ENCODE data around the gene SELENOI.

DNA sequence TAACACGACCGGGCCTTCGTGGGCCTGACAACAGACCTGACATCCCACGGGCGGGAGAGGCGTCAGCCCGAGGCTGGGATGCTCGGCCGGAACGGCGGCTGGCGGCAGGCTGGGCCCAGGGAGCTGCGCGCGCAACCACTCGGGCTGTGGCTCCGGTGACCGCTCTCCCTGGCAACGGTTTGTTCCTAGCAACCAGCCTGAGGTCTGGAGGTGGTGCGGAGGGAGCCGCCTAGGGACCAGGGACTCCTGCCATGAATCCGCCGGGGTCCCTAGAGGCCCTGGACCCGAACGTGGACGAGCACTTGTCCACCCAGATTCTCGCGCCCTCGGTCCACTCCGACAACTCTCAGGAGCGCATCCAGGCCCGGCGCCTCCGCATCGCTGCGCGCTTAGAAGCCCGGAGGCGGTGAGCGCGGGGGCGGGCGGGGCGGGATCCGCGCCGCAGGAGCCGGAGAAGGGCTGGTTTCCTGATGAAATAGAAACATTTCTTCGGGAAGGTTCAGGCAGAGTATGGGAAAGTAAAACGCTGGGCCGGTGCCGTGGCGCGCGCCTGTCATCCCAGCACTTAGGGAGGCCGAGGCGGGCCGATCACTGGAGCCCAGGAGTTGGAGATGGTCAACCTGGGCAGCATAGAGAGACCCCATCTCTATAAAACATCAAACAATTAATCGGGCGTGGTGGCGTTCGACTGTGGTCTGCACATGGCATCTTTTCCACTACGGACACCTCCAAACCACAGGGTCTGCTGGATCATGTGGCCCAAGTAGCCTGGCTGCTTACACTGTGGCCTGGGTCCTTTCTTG is 56.0 kb downstream of the SELENOI start, which contains the start of gene DRC1:
- TF ChIP-seq POLR2AphosphoS5 (IDR thresholded peaks at IDR 0.05; ENCODE audit: low read depth, low read length) (no peak), POLR2A (IDR thresholded peaks at IDR 0.05; ENCODE audit: low read depth, low read length) (no peak)
